Lower leg skin (tissue), 4 donors: ENCODE data around the gene STAP2. TPM values are rescaled to one million over a fixed set of nuclear protein-coding genes. Genes with fewer than 3 reads are reported as not detected.

ENCODE experiments used
- DNase-seq, 2 donors: peaks; one replicate each; pipeline ENCODE4 v3.0.0-alpha.2; 2019; ENCODE audit warnings: low spot score in 2 of 2
- H3K4me3 ChIP-seq: fragments of 200-600 bp; sonication (generic); 2 replicates; pipeline ENCODE4 v1.5.1; 2017; ENCODE audit warnings: mild to moderate bottlenecking, low read depth; ENCODE audit not compliant: poor library complexity, severe bottlenecking
- CTCF ChIP-seq, 3 donors: fragments of 450-650 bp; IDR thresholded peaks; one replicate each; pipeline ENCODE4 v1.5.1; 2016; ENCODE audit warnings: antibody characterized with exemption in 3 of 3, mild to moderate bottlenecking in 3 of 3, moderate library complexity in 2 of 3
- POLR2A ChIP-seq, 2 donors: fragments of 450-650 bp; IDR thresholded peaks; one replicate each; pipeline ENCODE4 v1.6.1; 2016 to 2017; ENCODE audit warnings: antibody characterized with exemption in 2 of 2, mild to moderate bottlenecking in 1 of 2, moderate library complexity in 1 of 2
- WGBS, 2 donors: methylation state at CpG; one replicate each; pipeline ENCODE4 v1.1.5; 2018; 5-methylcytosine and 5-hydroxymethylcytosine counted together
- intact Hi-C: fragments of 100-400 bp; cut with DNase I; formaldehyde crosslinking; loops from one replicate; pipeline ENCODE4 v1.15.0; 2023; ENCODE audit warnings: low total_unique reads
- total RNA-seq, 4 donors: library from RNA; depleted of rRNA; stranded (reverse); fragments of >200 nt; gene quantifications; one replicate each; pipeline ENCODE4 v1.1.0, GENCODE V29; 2016

The STAP2 gene
- total RNA-seq, 4 donors from 2014 or later: 78.5 to 159 (median 122) TPM

DNA sequence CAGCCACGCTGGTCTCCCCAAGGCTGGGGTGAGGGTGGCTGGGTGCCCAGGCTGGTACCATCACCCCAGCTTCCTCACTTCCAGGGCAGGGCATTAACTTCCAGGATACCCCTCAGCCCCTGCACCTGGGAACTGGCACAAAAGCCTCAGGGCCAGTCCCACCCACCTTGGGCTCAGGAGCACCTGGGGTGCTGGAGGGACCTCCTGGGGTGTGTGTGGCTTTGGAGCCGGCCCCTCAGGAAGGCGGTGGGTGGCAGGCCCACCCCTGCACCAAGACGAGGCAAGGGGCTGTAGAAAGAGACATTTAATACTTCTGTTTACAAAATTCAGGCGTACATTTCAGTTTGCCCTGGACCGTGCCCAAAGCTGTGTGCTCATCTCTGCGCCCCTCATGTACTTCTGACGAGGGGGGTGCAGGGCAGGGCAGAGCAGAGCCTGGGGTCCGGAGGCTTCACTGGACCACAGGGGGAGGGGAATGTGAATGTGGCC lies 21.5 kb upstream of the STAP2 start:
- no peak overlapping the region for H3K4me3 ChIP-seq
- 73 to 86% methylated on average over 8 to 9 of the region's 9 CpGs for WGBS, 2 donors
- no peak for TF ChIP-seq POLR2A (IDR thresholded peaks at IDR 0.05)
- TF ChIP-seq CTCF (IDR thresholded peaks at IDR 0.05): no peak
- DNase-seq: no peak
- intact Hi-C loops: no loop called here

GRCh38 chr19:4359627-4360000 lies 21.0 kb upstream of the STAP2 start:
- whole genome bisulfite sequencing, 2 donors: 76 to 84% methylated on average over 6 to 9 of the region's 13 CpGs
- H3K4me3 ChIP-seq: no peak overlapping the region
- TF ChIP-seq POLR2A (IDR thresholded peaks at IDR 0.05) (no peak), CTCF (IDR thresholded peaks at IDR 0.05) (no peak)
- intact Hi-C loops: no loop called here
- DNase-seq: peak in 1 of 2 donors; percentile 82

- H3K4me3 ChIP-seq: no peak overlapping the region
- WGBS, 2 donors: 83 to 87% methylated on average over 17 to 21 of the region's 25 CpGs
- no peak for DNase-seq
- intact Hi-C loops: no loop called here
- TF ChIP-seq CTCF (IDR thresholded peaks at IDR 0.05) (no peak), POLR2A (IDR thresholded peaks at IDR 0.05) (no peak)
Observed at GRCh38 chr19:4358709-4359626, 20.3 kb upstream of the STAP2 start.

GRCh38 chr19:4357921-4358326 lies 19.3 kb upstream of the STAP2 start:
- WGBS, 2 donors: 79 to 80% methylated on average over 14 to 15 of the region's 16 CpGs
- DNase-seq: peak in 1 of 2 donors; percentile 84
- no peak overlapping the region for H3K4me3 ChIP-seq
- intact Hi-C loops: no loop called here
- TF ChIP-seq CTCF (IDR thresholded peaks at IDR 0.05): no peak
- no peak for TF ChIP-seq POLR2A (IDR thresholded peaks at IDR 0.05)

DNA sequence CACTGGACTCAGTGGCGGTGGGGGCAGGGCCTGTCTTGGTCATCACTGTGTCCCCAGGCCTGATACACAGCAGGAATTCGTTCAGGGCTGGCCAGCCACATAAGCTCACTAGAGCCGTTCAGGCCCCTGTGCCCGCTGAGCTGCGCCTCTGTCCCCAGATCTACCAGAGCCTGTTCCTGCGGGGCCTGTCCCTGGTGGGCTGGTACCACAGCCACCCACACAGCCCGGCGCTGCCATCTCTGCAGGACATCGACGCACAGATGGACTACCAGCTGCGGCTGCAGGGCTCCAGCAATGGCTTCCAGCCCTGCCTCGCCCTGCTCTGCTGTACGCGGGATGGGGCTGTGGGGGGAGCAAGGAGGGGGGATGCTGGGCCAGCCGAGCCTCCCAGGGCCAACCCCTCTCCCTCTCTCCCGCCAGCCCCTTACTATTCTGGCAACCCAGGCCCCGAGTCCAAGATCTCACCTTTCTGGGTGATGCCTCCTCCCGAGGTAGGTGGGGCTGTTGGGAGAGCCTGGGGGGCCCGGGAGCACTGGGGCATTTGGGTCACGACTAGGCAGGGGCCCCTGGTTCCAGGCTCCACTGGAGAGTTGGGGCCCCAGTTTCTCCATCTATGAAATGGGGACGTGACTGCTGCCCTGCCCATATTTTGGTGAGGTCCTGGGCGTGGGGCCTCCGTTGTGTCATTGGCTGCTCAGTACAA lies 18.6 kb upstream of the STAP2 start:
- intact Hi-C loops: no loop called here
- 80 to 83% methylated on average over 20 to 21 of the region's 23 CpGs for WGBS, 2 donors
- no peak for TF ChIP-seq CTCF (IDR thresholded peaks at IDR 0.05)
- TF ChIP-seq POLR2A (IDR thresholded peaks at IDR 0.05): no peak

More for the DNA sequence above, 18.6 kb upstream of the STAP2 start:
- peak in 1 of 2 donors; percentile 84 for DNase-seq
- no peak overlapping the region for H3K4me3 ChIP-seq
